Measurements from ENCODE around the gene GLIS1.

- TF ChIP-seq SOX15 (CRISPR knock-in tag; IDR thresholded peaks at IDR 0.05) (no peak), ZNF138 (CRISPR knock-in tag; conservative IDR thresholded peaks at IDR 0.05) (no peak), USF1 (CRISPR knock-in tag; IDR thresholded peaks at IDR 0.05) (no peak), ZNF423 (CRISPR knock-in tag; IDR thresholded peaks at IDR 0.05) (no peak), ATF2 (CRISPR knock-in tag; IDR thresholded peaks at IDR 0.05; ENCODE audit: borderline replicate concordance, low read depth) (no peak), NR2C2 (CRISPR knock-in tag; IDR thresholded peaks at IDR 0.05) (no peak), CTCF (IDR thresholded peaks at IDR 0.05) (no peak), ZNF396 (CRISPR knock-in tag; IDR thresholded peaks at IDR 0.05; ENCODE audit: borderline replicate concordance) (no peak), ZNF121 (CRISPR knock-in tag; IDR thresholded peaks at IDR 0.05) (no peak), ZBTB21 (CRISPR knock-in tag; IDR thresholded peaks at IDR 0.05; ENCODE audit: borderline replicate concordance) (no peak), FOXJ3 (CRISPR knock-in tag; IDR thresholded peaks at IDR 0.05; ENCODE audit: borderline replicate concordance) (no peak), ETV6 (CRISPR knock-in tag; IDR thresholded peaks at IDR 0.05) (no peak), ESRRA (CRISPR knock-in tag; IDR thresholded peaks at IDR 0.05; ENCODE audit: borderline replicate concordance) (no peak), SP1 (CRISPR knock-in tag; conservative IDR thresholded peaks at IDR 0.05) (no peak)
These were observed 225.1 kb downstream of the GLIS1 start for GRCh38 chr1:53513846-53514245.
